Measurements from ENCODE around the gene PRLR. TPM values are rescaled to one million over a fixed set of nuclear protein-coding genes. Genes with fewer than 3 reads are reported as not detected.

Gene PRLR
- total RNA-seq, 2 donors from 2014 or later: 1.1 to 7.1 TPM

- intact Hi-C loops (cut with DNase I): loop anchor here (10.0 kb wide), 1 partner anchor 108 kb away; no protein-coding TSS in a partner anchor
- DNase-seq (ENCODE audit: low spot score): no peak
- Histone ChIP-seq H3K27me3 (replicated peaks; ENCODE audit: insufficient read depth) (no peaks in the 10 kb centered on the region), H3K9me3 (no peaks in the 10 kb centered on the region), H3K36me3 (no peaks in the 10 kb centered on the region), H3K4me1 (replicated peaks) (no peaks in the 10 kb centered on the region), H3K4me3 (no peak overlapping the region), H3K27ac (no peak overlapping the region)
- no peak for TF ChIP-seq POLR2A (IDR thresholded peaks at IDR 0.05)
- TF ChIP-seq CTCF (IDR thresholded peaks at IDR 0.05): no peak
- no peak for TF ChIP-seq POLR2AphosphoS5 (IDR thresholded peaks at IDR 0.05)
- 90% methylated on average over 1 of the region's 1 CpG for WGBS
Observed at GRCh38 chr5:35096932-35097331, 133.4 kb downstream of the PRLR start.

GRCh38 chr5:35096216-35096615 lies 134.1 kb downstream of the PRLR start:
- H3K36me3 ChIP-seq: no peaks in the 10 kb centered on the region
- H3K27ac ChIP-seq: no peak overlapping the region
- no peaks in the 10 kb centered on the region for H3K27me3 ChIP-seq (replicated peaks; ENCODE audit: insufficient read depth)
- no peak for DNase-seq (ENCODE audit: low spot score)
- TF ChIP-seq CTCF (IDR thresholded peaks at IDR 0.05): no peak
- no peak for TF ChIP-seq POLR2AphosphoS5 (IDR thresholded peaks at IDR 0.05)
- TF ChIP-seq POLR2A (IDR thresholded peaks at IDR 0.05): no peak
- WGBS: 49% methylated on average over 3 of the region's 3 CpGs
- H3K4me3 ChIP-seq: no peak overlapping the region
- no peaks in the 10 kb centered on the region for H3K4me1 ChIP-seq (replicated peaks)
- intact Hi-C loops (cut with DNase I): loop anchor here (10.0 kb wide), 1 partner anchor 109 kb away; no protein-coding TSS in a partner anchor
- no peaks in the 10 kb centered on the region for H3K9me3 ChIP-seq

GRCh38 chr5:35095366-35095765 lies 134.9 kb downstream of the PRLR start:
- H3K27me3 ChIP-seq (replicated peaks; ENCODE audit: insufficient read depth): no peaks in the 10 kb centered on the region
- H3K27ac ChIP-seq: no peak overlapping the region
- TF ChIP-seq POLR2AphosphoS5 (IDR thresholded peaks at IDR 0.05) (no peak), CTCF (IDR thresholded peaks at IDR 0.05) (no peak), POLR2A (IDR thresholded peaks at IDR 0.05) (no peak)
- no peak for DNase-seq (ENCODE audit: low spot score)
- intact Hi-C loops (cut with DNase I): loop anchor here (10.0 kb wide), 1 partner anchor 109 kb away; no protein-coding TSS in a partner anchor
- no peaks in the 10 kb centered on the region for H3K36me3 ChIP-seq
- WGBS: 85% methylated on average over 3 of the region's 3 CpGs
- no peaks in the 10 kb centered on the region for H3K4me1 ChIP-seq (replicated peaks)
- no peaks in the 10 kb centered on the region for H3K9me3 ChIP-seq
- H3K4me3 ChIP-seq: no peak overlapping the region

- Histone ChIP-seq H3K4me3 (no peak overlapping the region), H3K4me1 (replicated peaks) (no peaks in the 10 kb centered on the region), H3K36me3 (no peaks in the 10 kb centered on the region), H3K9me3 (no peaks in the 10 kb centered on the region), H3K27ac (no peak overlapping the region), H3K27me3 (replicated peaks; ENCODE audit: insufficient read depth) (no peaks in the 10 kb centered on the region)
- no peak for DNase-seq (ENCODE audit: low spot score)
- TF ChIP-seq POLR2AphosphoS5 (IDR thresholded peaks at IDR 0.05) (no peak), POLR2A (IDR thresholded peaks at IDR 0.05) (no peak), CTCF (IDR thresholded peaks at IDR 0.05) (no peak)
- 92% methylated on average over 3 of the region's 3 CpGs for WGBS
- intact Hi-C loops (cut with DNase I): loop anchor here (10.0 kb wide), 1 partner anchor 110 kb away; no protein-coding TSS in a partner anchor
Observed at GRCh38 chr5:35094948-35095347, 135.3 kb downstream of the PRLR start.

- TF ChIP-seq POLR2A (IDR thresholded peaks at IDR 0.05) (no peak), POLR2AphosphoS5 (IDR thresholded peaks at IDR 0.05) (no peak)
- Histone ChIP-seq H3K36me3 (no peaks in the 10 kb centered on the region), H3K27ac (no peak overlapping the region), H3K9me3 (no peaks in the 10 kb centered on the region), H3K4me3 (no peak overlapping the region), H3K27me3 (replicated peaks; ENCODE audit: insufficient read depth) (no peaks in the 10 kb centered on the region), H3K4me1 (replicated peaks) (no peaks in the 10 kb centered on the region)
- intact Hi-C loops (cut with DNase I): loop anchor here (10.0 kb wide), 1 partner anchor 112 kb away; no protein-coding TSS in a partner anchor
- no peak for DNase-seq (ENCODE audit: low spot score)
- WGBS: 90% methylated on average over 2 of the region's 2 CpGs
Observed at GRCh38 chr5:35092703-35093102, 137.6 kb downstream of the PRLR start.

Measured in prostate gland (tissue), 2 donors.